Osteoblast (primary cell): ENCODE measurements around the gene KPNA4. TPM values are rescaled to one million over a fixed set of nuclear protein-coding genes. Genes with fewer than 3 reads are reported as not detected.

ENCODE experiments used
- DNase-seq: peaks from one replicate; pipeline ENCODE4 v3.0.0; 2011; ENCODE audit warnings: low spot score, mixed read lengths; ENCODE audit not compliant: insufficient read length; ENCODE audit errors: missing footprints
- H2AFZ ChIP-seq: 2 replicates; pipeline ENCODE4 v1.6.0; 2011; ENCODE audit warnings: mild to moderate bottlenecking, low read length
- H3K27ac ChIP-seq: 2 replicates; pipeline ENCODE4 v1.5.1; 2011; ENCODE audit warnings: mild to moderate bottlenecking, low read depth, low read length, moderate library complexity
- H3K27me3 ChIP-seq: 2 replicates; pipeline ENCODE4 v1.6.0; 2012; ENCODE audit warnings: mild to moderate bottlenecking, control low read depth, inconsistent platforms, low read length, moderate library complexity; ENCODE audit not compliant: insufficient read depth
- H3K36me3 ChIP-seq: 2 replicates; pipeline ENCODE4 v1.5.1; 2011; ENCODE audit warnings: mild to moderate bottlenecking, low read length, control low read depth, moderate library complexity; ENCODE audit not compliant: insufficient read depth
- H3K4me1 ChIP-seq: 2 replicates; pipeline ENCODE4 v1.5.1; 2011; ENCODE audit warnings: mild to moderate bottlenecking, low read length, control low read depth, moderate library complexity; ENCODE audit not compliant: insufficient read depth
- H3K4me2 ChIP-seq: 2 replicates; pipeline ENCODE4 v1.6.0; 2011; ENCODE audit warnings: mild to moderate bottlenecking, low read length; ENCODE audit not compliant: insufficient read depth
- H3K4me3 ChIP-seq: fragments of 200-600 bp; sonication (generic); 3 replicates; pipeline ENCODE4 v1.5.1; 2012; ENCODE audit warnings: mild to moderate bottlenecking, low read length, inconsistent platforms; ENCODE audit not compliant: insufficient read depth
- H3K79me2 ChIP-seq: 2 replicates; pipeline ENCODE4 v1.6.0; 2012; ENCODE audit warnings: mild to moderate bottlenecking, low read length, control low read depth, inconsistent platforms; ENCODE audit not compliant: insufficient read depth
- H3K9me3 ChIP-seq: 2 replicates; pipeline ENCODE4 v1.5.1; 2011; ENCODE audit warnings: low read depth, low read length, control low read depth
- H4K20me1 ChIP-seq: 2 replicates; pipeline ENCODE4 v1.6.0; 2012; ENCODE audit warnings: mild to moderate bottlenecking, low read length, control low read depth; ENCODE audit not compliant: insufficient read depth
- total RNA-seq: library from RNA; depleted of rRNA; stranded (reverse); fragments of >200 nt; gene quantifications from 2 replicates; pipeline ENCODE4 v1.2.3, GENCODE V29; 2012
- TF ChIP-seq, protein P1 (sequence below): IDR thresholded peaks from 2 replicates; pipeline ENCODE4 v1.5.1; 2011; ENCODE audit warnings: mild to moderate bottlenecking, low read depth, low read length, moderate library complexity; ENCODE audit errors: extremely low read depth

Gene KPNA4
- total RNA-seq, 1 donor = 40.9 TPM

DNA sequence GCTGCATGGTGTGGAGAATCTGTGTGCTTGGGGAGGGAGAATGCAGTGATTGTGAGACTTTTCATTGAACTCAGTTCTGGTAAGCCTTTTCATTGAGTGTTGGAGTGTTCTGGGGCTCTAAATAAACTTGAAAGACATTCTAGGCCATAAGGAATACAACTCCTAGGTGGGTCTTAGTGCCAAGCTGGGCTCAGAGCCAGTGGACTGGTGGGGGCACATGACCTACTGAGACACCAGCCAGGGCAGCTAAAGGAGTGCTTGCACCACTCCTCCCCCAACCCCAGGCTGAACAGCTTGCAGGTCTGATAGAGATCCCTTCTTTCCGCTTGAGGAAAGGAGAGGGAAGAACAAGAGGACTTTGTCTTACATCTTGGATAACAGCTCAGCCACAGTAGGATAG is 21.7 kb upstream of the KPNA4 start:
- no peaks in the 10 kb centered on the region for H3K27me3 ChIP-seq
- TF ChIP-seq, protein P1, sequence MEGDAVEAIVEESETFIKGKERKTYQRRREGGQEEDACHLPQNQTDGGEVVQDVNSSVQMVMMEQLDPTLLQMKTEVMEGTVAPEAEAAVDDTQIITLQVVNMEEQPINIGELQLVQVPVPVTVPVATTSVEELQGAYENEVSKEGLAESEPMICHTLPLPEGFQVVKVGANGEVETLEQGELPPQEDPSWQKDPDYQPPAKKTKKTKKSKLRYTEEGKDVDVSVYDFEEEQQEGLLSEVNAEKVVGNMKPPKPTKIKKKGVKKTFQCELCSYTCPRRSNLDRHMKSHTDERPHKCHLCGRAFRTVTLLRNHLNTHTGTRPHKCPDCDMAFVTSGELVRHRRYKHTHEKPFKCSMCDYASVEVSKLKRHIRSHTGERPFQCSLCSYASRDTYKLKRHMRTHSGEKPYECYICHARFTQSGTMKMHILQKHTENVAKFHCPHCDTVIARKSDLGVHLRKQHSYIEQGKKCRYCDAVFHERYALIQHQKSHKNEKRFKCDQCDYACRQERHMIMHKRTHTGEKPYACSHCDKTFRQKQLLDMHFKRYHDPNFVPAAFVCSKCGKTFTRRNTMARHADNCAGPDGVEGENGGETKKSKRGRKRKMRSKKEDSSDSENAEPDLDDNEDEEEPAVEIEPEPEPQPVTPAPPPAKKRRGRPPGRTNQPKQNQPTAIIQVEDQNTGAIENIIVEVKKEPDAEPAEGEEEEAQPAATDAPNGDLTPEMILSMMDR = no peak
- H3K4me3 ChIP-seq = no peak overlapping the region
- H3K79me2 ChIP-seq = no peaks in the 10 kb centered on the region
- H3K36me3 ChIP-seq = no peaks in the 10 kb centered on the region
- H3K9me3 ChIP-seq = no peaks in the 10 kb centered on the region
- no peaks in the 10 kb centered on the region for H4K20me1 ChIP-seq
- no peak overlapping the region for H3K27ac ChIP-seq
- H3K4me1 ChIP-seq = no peaks in the 10 kb centered on the region
- H2AFZ ChIP-seq = no peak overlapping the region
- no peak for DNase-seq
- H3K4me2 ChIP-seq = no peak overlapping the region

DNA sequence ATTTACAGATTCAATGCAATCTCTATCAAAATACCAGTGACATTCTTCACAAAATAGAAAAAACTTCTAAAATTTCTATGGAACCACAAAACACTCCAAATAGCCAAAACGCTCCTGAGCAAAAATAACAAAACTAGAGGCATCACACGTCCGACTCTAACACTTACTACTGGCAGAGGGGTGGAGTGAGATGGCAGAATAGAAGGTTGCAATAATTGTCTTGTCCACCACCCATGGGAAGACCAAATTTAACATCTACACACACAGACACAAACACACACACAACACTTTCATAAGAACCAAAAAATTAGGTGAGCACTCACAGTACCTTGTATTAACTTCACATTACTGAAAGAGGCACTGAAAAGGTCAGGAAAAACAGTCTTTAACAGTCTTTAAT is 21.3 kb upstream of the KPNA4 start:
- H2AFZ ChIP-seq = no peak overlapping the region
- no peaks in the 10 kb centered on the region for H3K36me3 ChIP-seq
- no peaks in the 10 kb centered on the region for H3K79me2 ChIP-seq
- TF ChIP-seq, protein P1 = no peak
- H3K9me3 ChIP-seq = no peaks in the 10 kb centered on the region
- no peaks in the 10 kb centered on the region for H3K4me1 ChIP-seq
- no peaks in the 10 kb centered on the region for H3K27me3 ChIP-seq
- H3K4me2 ChIP-seq = no peak overlapping the region
- no peak for DNase-seq
- H3K27ac ChIP-seq = no peak overlapping the region
- no peaks in the 10 kb centered on the region for H4K20me1 ChIP-seq
- H3K4me3 ChIP-seq = no peak overlapping the region

DNA sequence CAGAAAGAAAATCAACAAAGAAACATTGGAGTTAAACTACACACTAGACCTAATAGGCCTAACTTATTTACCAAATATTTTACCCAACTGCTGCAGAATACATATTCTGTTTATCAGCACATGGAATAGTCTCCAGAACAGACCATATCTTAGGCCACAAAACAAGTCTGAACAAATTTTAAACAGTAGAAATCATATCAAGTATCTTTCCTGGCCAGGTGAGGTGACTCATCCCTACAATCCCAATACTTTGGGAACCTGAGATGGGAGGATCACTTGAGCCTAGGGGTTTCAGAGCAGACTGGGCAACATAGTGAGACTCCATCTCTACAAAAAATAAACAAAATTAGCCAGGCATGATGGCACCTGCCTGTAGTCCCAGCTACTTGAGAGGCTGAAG is 18.1 kb upstream of the KPNA4 start:
- Histone ChIP-seq H3K79me2 (no peaks in the 10 kb centered on the region), H3K4me1 (no peaks in the 10 kb centered on the region), H3K9me3 (no peaks in the 10 kb centered on the region), H4K20me1 (no peaks in the 10 kb centered on the region), H3K4me3 (no peak overlapping the region), H3K27ac (no peak overlapping the region), H3K36me3 (no peaks in the 10 kb centered on the region), H2AFZ (no peak overlapping the region), H3K4me2 (no peak overlapping the region), H3K27me3 (no peaks in the 10 kb centered on the region)
- TF ChIP-seq, protein P1 = no peak
- no peak for DNase-seq

DNA sequence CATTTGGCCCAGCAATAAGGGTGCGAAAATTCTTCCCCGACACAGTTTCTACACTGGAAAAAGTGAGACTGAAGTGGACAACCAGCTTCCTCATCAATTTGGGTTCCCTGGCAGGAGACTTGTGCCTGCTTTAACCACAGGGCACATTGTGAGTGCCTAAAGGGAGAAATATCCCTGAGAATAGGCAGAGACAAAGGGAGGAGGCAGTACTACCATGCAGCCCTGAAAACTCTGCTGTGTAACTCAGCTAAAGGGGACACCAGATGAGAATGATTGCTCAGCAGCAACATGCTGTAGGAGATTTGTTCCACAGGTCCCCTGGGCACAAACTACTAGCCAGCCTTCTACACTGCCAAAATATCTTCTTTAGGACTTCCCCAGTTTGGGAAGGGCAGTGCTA is 15.6 kb upstream of the KPNA4 start:
- H3K9me3 ChIP-seq = no peaks in the 10 kb centered on the region
- DNase-seq = no peak
- TF ChIP-seq, protein P1 = no peak

More for the DNA sequence above, 15.6 kb upstream of the KPNA4 start:
- Histone ChIP-seq H3K36me3 (no peaks in the 10 kb centered on the region), H4K20me1 (no peaks in the 10 kb centered on the region), H2AFZ (no peak overlapping the region), H3K27me3 (no peaks in the 10 kb centered on the region), H3K27ac (no peak overlapping the region), H3K4me2 (no peak overlapping the region), H3K4me1 (peaks cover 8% of the 10 kb centered on the region), H3K4me3 (no peak overlapping the region), H3K79me2 (no peaks in the 10 kb centered on the region)
